GM20431 (cell line): Measurements from ENCODE around the gene GRM8.

Experiments
- in situ Hi-C: fragments of 300-500 bp; cut with MseI, MboI; formaldehyde crosslinking; loops from one replicate; pipeline ENCODE4 v1.15.0; 2020; ENCODE audit warnings: low sequenced_read_pairs; ENCODE audit not compliant: unreplicated experiment

Gene GRM8

GRCh38 chr7:126776498-126776897 is 476.2 kb downstream of the GRM8 start:
- in situ Hi-C loops = no loop called here

GRCh38 chr7:126774077-126774476 is 478.7 kb downstream of the GRM8 start:
- in situ Hi-C loops = no loop called here

DNA sequence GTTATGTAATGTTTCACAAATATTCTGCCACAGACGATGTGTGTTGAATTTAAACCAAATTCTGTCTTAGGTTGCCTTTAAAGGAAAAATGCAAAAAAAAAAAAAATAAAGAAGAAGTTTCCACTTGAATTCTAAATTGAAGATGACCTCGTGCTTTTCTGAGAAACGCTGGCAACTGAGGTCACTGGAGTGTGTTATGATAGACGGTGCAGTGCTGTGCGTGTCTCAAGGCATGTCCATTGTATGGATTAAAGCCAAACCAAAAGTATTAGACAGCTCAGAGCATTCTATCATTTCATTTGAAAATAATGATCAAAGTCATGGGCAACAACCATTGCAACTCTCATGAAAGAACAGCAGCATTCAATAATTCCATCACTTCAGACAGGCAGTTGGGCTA is 483.9 kb downstream of the GRM8 start:
- in situ Hi-C loops = no loop called here

- in situ Hi-C loops = no loop called here
Observed at GRCh38 chr7:126760914-126761577, 491.7 kb downstream of the GRM8 start.

DNA sequence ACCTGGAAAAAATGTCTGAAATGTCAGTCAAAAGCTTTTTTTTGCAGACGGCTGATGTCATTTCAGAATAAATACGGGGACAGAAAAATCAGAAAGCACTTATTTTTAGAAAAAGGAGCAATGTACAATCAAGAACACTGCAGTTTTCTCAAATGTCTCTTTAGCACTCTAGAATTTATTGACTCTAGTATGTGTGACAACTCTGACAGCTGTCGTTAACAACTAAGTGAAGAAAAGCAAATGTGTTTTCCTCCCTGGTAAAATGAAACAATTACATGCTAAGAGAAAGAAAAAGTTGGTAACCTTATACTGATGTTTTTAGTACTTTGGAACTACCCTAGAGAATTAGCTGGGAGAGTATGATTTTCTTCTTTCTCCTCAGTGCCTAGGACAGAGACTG is 497.4 kb downstream of the GRM8 start:
- in situ Hi-C loops = no loop called here

DNA sequence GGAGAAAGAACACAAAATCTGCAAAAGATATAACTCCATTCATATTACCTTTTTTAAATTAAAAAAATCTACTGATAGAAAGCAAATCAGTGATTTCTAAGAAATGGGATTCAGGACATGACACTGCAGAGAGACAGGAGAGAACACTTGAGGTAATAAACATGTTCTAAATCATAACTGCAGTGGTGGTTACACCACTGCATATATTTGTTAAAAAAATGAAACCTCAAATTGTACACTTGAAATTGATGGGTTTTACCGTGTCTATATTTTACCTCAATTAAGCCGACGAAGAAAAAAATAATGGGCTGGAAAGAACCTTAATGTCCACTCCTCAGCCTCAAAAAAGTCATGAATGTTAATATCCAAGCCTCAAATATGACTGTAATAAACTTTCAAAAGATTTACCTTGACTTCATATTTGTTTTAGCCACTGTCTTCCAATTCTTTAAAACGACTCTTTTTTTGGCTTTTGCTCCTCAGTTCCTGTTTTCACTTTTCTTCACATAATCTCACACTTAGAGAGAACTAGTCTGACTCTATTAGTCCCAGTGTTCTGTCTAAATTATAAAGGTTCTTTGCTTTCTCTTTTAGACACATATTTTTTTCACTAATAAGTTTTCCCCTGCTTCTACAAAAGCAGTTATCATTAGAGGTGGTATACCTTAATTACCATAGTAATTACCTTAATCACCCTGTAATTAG is 502.4 kb downstream of the GRM8 start:
- in situ Hi-C loops = no loop called here

DNA sequence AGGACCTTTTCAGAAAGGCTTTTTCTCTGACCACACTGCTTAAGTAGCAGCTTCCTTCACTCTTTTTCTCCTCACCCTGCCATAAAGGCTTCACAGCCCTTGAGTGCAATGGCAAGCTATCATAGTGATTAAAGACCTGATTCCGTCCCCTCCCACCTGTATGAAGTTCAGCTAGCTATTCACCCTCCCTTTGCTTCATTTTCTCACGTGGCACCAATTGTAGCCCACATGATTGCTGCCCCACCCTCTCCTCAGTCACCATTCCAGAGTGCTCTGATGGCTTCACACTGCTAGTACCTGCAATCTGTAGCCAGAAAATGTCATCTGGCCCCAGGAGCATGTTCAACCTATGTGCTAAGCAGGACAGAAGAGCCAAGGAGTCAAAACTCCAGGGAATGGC is 523.8 kb downstream of the GRM8 start:
- in situ Hi-C loops = no loop called here

DNA sequence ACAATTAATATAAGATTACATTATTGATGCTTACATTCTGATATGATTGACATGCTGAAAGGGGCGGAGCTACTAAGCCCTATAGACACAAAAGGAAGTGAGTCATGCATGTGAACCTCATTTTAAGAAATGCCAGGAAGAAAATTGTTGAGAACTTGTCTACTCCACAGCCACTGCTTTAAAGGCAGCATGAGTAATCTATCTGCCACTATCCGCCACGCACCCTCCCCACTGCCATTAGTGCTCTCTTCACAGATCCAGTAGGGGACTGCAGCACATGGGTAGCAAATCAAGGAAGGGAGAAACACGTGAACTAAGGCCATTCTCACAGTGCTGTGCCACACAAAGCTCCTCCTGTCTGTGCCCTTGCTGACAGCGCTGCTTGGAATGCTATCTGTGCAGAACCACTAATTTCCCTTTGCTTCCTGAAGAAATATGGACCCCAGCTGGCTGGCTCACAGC is 524.8 kb downstream of the GRM8 start:
- in situ Hi-C loops = no loop called here

DNA sequence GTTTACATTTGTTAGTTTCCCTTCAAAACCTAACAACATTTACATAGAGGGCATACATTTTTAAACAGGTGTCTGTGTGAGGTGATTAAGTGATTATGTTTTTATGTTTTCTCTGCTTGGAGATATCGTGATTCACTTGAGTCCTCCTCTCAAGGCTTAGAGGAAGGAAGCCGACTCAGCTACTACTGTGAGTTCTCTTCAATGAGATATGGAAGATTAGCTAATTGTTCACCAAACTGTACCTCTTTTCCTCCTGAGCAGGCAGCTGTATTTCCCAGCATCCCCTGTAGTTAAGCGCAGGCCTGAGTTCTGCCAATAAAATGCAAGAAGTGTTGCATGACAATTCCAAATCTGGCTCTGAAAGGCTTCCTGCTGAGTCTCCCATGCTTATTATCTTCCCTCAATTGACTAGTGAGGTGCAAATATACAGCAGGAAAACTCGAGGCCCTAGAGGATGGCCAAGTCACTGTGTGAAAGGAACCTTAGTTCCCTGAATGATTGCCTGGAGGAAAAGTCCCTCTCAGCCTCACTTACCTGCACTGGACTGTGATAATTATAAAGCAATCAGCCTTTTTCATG is 528.7 kb downstream of the GRM8 start:
- in situ Hi-C loops = no loop called here

GRCh38 chr7:126720232-126720631 is 532.5 kb downstream of the GRM8 start:
- in situ Hi-C loops = no loop called here

DNA sequence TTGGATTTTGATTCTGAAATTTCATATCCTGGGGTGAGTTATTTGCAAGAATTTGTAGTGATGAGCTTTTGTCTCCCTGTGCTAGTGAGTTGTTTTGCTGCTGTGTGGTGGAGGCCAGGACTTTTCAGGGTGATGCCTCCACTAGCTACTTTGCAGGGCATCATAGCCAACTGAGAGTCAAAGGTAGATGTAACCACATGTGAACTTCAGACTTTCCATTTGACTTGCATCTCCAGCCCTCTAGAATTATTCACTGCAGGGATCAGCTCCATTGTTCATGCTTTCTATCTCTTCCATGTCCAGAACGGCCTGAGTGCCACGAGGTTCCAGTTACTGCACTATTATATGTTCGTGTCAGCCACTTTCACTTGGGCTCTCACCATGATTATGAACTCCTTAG is 534.3 kb downstream of the GRM8 start:
- in situ Hi-C loops = no loop called here

DNA sequence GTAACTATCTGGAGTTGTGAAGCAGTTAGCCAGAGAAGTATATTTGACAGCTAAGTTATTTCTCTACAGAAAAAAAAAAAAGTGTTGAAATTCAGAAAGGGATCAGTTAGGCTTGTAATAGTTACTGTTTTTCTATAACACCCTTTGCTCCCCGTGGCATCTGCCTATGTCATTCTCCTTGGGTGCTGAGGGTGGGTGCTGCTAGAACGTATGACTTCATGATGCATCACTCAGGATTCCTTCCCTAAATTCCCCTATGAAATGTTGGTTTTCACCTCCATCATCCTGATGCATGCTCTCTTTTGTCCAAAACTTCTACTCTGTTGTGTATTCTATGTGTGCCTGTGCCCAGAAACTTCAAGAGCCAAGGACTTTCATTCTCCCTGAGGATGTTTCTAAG is 536.4 kb downstream of the GRM8 start:
- in situ Hi-C loops = no loop called here

GRCh38 chr7:126715076-126715475 is 537.7 kb downstream of the GRM8 start:
- in situ Hi-C loops = no loop called here

GRCh38 chr7:126702242-126703016 is 550.3 kb downstream of the GRM8 start:
- in situ Hi-C loops = no loop called here

DNA sequence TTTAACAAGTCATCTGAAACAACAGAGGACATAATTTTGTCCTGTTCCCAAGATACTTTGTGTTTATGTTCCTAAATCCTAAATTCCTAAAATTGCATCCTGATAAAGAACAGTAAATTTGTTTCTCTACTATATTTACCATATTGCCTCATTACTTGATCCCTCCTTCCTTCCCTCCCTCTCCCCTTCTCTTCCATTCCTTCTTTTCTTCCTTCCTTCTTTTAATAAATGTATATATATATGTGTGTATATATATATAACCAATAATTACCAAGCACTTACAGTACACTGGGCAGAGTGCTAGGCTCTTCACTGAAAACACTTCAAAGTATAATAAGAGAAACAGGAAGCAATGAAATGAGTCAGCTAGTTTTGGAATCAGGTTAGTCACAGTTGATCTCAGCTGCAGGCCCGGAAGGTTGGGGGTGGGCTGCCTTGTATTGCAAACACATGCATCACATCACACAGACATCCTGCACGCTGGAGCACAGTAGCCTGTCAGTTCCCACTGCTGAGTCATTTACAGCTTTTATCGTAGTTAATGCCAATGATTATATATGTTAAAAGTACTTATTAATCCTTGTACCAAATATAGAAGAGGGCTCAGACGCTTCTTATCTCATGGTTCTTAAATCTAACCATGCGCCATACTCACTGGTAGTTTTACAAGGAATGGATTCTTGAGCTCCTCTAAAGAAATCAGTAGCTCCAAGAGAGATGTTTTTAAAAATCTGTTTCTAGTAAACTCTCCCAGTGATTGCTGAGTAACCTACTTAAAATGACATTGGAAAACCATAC is 551.7 kb downstream of the GRM8 start:
- in situ Hi-C loops = no loop called here

DNA sequence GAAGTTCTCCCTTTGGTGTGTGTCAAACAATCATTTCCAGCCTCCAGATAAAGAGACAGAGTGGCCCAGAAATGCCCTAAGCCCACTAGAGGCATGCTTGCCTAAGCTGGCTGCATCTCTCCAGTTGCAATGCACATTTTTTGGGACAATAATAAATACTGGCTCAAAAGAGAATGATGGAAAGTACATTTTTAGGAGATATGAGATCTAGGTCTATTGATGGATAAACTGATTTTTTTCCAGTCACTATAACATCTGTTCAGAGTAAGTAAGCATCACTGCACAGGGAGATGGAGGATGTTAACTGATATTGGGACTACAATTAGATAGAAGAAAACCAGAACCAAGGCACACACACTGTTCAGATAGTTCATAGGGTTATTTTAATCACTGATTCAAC is 553.0 kb downstream of the GRM8 start:
- in situ Hi-C loops = no loop called here

DNA sequence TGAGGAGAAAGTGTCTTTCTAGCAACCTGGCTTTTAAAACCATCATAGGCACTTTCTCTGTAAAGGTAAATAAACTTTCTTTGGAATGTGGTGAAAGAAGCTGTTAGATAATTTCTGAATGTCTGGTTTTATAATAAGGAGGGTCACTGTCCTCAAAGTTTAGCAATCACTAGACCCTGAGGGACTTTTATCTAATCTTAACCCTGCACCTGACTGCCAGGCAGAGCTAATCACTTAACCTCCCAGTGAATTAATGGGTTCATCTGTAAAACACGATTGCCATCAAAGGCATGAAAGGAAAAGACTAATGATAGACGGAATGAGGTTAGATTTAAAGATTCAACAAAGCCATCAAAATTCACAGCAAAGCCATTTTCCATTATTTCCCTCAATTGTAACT is 553.8 kb downstream of the GRM8 start:
- in situ Hi-C loops = no loop called here

DNA sequence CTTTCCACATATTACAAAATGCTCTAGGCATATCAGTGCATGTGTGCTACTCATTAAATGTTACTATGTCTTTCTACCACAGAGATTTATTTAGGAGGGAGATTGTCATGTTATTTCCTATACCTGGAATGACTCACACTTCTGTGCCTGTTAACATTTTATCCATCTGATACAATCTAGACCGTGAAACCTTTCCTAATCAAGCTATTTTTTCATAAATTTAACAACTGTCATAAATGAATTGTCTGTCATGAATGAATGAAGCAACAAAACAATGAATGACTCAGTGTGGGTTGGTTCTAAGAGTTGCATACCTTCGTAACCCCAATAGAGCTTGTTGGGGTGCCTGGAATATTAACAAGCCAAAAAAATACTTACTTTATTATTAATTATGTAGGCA is 554.3 kb downstream of the GRM8 start:
- in situ Hi-C loops = no loop called here

DNA sequence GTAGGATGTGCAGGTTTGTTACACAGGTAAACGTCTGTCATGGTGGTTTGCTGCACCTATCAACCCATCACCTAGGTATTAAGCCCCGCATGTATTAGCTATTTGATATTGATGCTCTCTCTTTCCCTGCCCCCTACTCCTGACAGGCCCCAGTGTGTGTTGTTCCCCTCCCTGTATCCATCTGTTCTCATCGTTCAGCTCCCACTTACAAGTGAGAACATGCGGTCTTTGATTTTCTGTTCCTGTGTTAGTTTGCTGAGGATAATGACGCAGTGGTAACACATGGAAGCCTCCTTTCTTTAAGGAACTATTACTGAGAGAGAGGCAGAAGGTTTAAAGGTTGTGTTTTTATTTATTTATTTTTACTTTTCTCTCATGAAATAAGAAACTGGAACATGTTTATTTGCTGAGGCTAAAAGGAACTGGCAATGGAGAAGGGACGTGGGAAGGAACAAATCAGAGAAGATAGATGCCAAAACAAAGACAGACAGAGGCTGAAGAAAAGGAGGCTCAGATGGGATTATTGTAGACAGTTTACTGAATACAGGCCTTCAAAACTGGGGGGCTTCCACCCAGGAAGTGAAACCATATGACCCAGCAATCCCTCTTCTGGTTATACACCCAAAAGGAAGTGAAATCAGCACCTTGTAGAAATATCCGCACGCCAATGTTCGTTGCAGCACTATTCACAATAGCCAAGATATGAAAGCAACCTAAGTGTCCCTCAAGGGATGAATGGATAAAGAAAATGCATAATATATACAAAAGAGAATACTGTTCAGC is 556.3 kb downstream of the GRM8 start:
- in situ Hi-C loops = no loop called here
